Activated T-cell treated with anti-CD3 and anti-CD28 coated beads, Interleukin-2, amount 50 U/mL, for 4 hours (primary cell): ENCODE results near the gene ABTB1. TPM values are rescaled to one million over a fixed set of nuclear protein-coding genes. Genes with fewer than 3 reads are reported as not detected.

ENCODE experiments used
- ATAC-seq, 2 donors: fragments of 200-7000 bp; cut with Tn5 transposase; one replicate each; pipeline ENCODE4 v1.10.0; 2021
- DNase-seq: peaks from one replicate; pipeline ENCODE4 v3.0.0-alpha.2; 2020
- H3K27me3 Mint-ChIP-seq: one replicate; pipeline ENCODE4 v1.8.0; 2021; ENCODE audit warnings: low read depth, mixed read lengths
- H3K36me3 Mint-ChIP-seq: one replicate; pipeline ENCODE4 v1.8.0; 2022; ENCODE audit warnings: mixed read lengths; ENCODE audit not compliant: insufficient read depth
- H3K4me1 Mint-ChIP-seq: one replicate; pipeline ENCODE4 v1.8.0; 2021; ENCODE audit warnings: low read depth, mixed read lengths
- H3K4me3 Mint-ChIP-seq: one replicate; pipeline ENCODE4 v1.8.0; 2021; ENCODE audit warnings: mild to moderate bottlenecking, moderate library complexity, mixed read lengths
- H3K9me3 Mint-ChIP-seq: one replicate; pipeline ENCODE4 v1.8.0; 2021; ENCODE audit warnings: mixed read lengths
- total RNA-seq, 3 donors: library from RNA; stranded (reverse); gene quantifications; one replicate each; pipeline ENCODE4 v1.2.1, GENCODE V29; 2021

Gene ABTB1
- total RNA-seq, 3 donors from 2014 or later, result 4.7 to 8.8 (median 6.1) TPM

DNA sequence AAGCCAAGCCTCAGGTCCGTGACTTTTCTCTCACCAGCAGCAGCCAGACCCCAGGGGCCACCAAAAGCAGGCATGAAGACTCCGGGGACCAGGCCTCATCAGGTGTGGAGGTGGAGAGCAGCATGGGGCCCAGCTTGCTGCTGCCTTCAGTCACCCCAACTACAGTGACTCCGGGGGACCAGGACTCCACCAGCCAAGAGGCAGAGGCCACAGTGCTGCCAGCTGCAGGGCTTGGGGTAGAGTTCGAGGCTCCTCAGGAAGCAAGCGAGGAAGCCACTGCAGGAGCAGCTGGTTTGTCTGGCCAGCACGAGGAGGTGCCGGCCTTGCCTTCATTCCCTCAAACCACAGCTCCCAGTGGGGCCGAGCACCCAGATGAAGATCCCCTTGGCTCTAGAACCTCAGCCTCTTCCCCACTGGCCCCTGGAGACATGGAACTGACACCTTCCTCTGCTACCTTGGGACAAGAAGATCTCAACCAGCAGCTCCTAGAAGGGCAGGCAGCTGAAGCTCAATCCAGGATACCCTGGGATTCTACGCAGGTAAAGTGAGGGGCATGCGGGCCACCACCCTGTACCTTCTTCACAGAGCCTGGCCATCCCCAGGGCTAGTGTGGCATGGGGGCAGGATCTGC is 12.0 kb upstream of the ABTB1 start:
- ATAC-seq, result no peak
- Mint-ChIP-seq H3K36me3 (peaks cover 5% of the 10 kb centered on the region), H3K9me3 (no peaks in the 10 kb centered on the region), H3K27me3 (no peaks in the 10 kb centered on the region), H3K4me3 (no peak overlapping the region), H3K4me1 (no peaks in the 10 kb centered on the region)
- no peak for DNase-seq

DNA sequence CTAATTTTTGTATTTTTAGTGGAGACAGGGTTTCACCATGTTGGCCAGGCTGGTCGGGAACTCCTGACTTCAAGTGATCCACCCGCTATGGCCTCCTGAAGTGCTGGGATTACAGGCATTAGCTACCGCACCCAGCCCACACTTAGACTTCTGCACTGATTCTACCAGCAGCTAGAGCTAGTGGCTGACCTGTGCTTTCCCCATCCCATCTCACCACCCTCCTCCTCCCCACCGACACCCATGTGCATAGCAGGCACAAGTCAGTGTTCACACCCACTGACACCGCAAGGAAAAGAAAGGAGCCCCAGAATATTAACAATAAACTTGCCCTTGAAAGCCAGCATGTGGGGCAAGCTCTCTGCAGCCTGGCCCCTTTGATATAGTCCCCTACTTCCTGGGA is 11.2 kb upstream of the ABTB1 start:
- H3K27me3 Mint-ChIP-seq, result no peaks in the 10 kb centered on the region
- H3K9me3 Mint-ChIP-seq, result no peaks in the 10 kb centered on the region
- H3K36me3 Mint-ChIP-seq, result peaks cover 5% of the 10 kb centered on the region
- H3K4me3 Mint-ChIP-seq, result no peak overlapping the region
- H3K4me1 Mint-ChIP-seq, result no peaks in the 10 kb centered on the region
- DNase-seq, result no peak
- ATAC-seq, result no peak

DNA sequence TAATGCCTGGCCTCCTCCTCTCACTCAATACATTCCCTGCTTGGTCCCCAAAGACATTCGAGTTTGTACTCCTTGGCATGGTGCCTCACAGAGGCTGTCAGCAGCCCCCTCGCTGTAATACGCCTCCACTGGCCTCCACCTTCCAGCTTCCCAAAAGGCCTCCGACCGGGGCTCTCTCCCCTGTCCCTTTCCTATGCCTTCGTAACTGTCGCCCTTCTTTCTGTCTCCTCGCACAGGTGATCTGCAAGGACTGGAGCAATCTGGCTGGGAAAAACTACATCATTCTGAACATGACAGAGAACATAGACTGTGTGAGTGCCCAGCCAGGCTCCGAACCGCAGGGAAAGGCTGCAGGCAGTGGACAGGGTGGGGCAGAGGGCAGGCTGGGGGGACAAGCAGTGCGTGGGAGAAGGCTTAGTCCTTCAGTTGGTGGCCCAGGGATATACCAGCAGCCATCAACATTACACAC is 10.7 kb upstream of the ABTB1 start:
- no peaks in the 10 kb centered on the region for H3K27me3 Mint-ChIP-seq
- H3K4me3 Mint-ChIP-seq, result no peak overlapping the region
- peaks cover 5% of the 10 kb centered on the region for H3K36me3 Mint-ChIP-seq
- H3K9me3 Mint-ChIP-seq, result no peaks in the 10 kb centered on the region
- no peak for DNase-seq
- no peak for ATAC-seq
- no peaks in the 10 kb centered on the region for H3K4me1 Mint-ChIP-seq

DNA sequence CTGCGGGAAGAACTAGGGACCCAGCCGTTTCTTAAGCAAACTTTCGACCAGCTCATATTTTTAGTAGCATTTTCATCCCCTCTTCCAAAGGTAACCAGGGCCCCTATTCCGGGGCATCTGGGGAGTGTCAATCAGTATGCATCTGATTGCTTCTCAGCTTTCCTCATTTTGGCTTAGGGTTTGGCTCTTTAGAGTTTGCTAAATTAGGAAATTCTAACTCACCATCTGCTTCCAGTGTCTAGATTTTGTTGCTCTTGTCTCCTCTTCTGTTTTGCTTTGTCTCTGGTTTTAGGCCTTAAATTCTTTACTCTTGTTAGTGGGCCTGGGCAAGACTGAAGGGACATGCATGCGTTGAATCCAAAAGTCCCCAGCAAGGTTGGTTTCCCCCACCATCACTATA is 9.6 kb upstream of the ABTB1 start:
- no peak for ATAC-seq
- no peak overlapping the region for H3K4me3 Mint-ChIP-seq
- H3K9me3 Mint-ChIP-seq, result no peaks in the 10 kb centered on the region
- no peaks in the 10 kb centered on the region for H3K4me1 Mint-ChIP-seq
- no peak for DNase-seq
- H3K36me3 Mint-ChIP-seq, result peaks cover 5% of the 10 kb centered on the region
- H3K27me3 Mint-ChIP-seq, result no peaks in the 10 kb centered on the region

DNA sequence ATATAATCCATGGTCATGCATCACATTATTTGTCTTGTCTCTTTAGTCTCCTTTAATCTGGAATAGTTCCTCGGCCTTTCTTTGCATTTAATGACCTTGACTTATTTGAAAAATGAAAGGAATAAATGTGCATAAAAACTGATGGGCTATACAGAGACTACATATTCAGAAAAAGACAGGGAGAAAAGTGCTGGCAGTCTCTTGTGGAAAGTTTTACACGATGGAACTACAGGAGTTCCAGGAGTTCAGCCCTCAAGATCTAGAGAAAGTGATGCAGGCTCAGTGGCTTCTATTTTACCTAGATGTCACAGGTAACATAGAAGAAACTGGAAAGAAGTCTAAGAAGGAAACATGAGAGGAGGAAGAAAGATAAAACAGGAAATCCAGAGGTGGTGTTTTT is 7.6 kb upstream of the ABTB1 start:
- no peak for DNase-seq
- H3K36me3 Mint-ChIP-seq, result peaks cover 4% of the 10 kb centered on the region
- no peaks in the 10 kb centered on the region for H3K27me3 Mint-ChIP-seq
- no peaks in the 10 kb centered on the region for H3K4me1 Mint-ChIP-seq
- ATAC-seq, result no peak
- H3K9me3 Mint-ChIP-seq, result no peaks in the 10 kb centered on the region
- no peak overlapping the region for H3K4me3 Mint-ChIP-seq

DNA sequence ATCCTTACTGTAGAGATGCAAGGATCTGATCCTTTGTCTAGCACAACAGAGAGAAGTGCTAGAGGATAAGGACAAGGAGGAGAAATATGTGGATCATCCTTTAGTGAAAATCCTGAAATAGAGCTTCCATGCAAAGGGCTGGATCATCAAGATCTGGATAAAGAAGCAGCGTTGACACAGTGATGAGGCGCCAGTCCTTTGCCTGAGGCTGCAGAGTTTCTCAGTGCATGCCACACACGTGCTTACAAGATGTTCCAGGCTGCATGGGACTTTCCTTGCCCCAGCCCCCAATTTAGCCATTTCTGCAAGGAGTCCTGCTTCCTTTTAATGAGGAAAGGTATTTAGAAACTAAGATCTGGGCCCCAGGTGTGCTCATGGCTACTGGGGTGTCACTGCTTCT is 7.2 kb upstream of the ABTB1 start:
- H3K27me3 Mint-ChIP-seq, result no peaks in the 10 kb centered on the region
- no peaks in the 10 kb centered on the region for H3K9me3 Mint-ChIP-seq
- DNase-seq, result no peak
- H3K36me3 Mint-ChIP-seq, result peaks cover 2% of the 10 kb centered on the region
- ATAC-seq, result no peak
- H3K4me1 Mint-ChIP-seq, result no peaks in the 10 kb centered on the region
- H3K4me3 Mint-ChIP-seq, result no peak overlapping the region

DNA sequence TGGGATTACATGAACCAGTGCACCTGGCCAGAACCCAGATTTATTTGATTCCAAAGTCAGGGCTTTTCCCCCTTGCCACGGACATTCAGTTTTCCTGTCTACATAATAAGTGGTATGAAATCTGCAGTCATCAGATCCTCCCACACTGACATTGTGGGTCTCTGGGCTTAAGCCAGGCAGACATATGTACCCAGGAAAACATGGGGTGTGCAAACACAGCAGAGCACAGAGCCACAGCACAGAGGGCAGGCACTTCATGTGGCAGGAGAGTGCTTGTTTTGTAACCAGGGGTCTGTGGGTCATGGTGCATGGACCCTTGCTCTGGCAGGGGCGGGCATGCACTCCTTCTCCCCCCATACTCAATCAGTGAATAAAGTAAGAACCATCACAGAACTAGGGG is 6.1 kb upstream of the ABTB1 start:
- Mint-ChIP-seq H3K4me3 (no peak overlapping the region), H3K4me1 (peaks cover 3% of the 10 kb centered on the region), H3K9me3 (no peaks in the 10 kb centered on the region), H3K27me3 (no peaks in the 10 kb centered on the region), H3K36me3 (peaks cover 2% of the 10 kb centered on the region)
- DNase-seq (no peak), ATAC-seq (no peak)

DNA sequence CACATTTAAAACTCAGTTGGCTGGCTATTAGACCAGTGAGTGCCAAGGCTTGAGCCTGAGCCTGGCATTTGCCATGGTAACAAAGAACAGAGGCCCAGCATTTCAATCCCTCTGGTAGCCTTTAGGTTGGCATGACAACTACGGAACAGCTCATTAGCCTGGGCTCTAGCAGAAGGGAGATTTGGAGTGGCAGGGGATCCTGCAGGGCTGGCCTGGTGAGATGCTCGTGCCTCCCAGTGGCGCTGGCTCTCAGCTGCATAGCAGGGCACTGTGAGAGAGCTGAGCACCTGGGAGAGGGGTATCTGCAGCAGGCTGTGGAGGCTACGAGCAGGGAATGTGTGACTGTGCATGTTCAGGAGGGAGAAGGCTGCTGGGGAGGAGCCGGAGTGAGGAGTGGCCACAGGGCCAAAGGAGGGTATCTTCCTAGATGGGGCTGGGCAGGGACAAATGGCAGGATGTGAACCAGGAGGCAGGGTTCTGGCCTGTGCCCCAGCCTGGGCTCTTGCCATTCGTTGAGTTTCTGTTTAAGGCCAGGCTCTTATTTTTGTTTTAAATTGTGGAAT is 5.6 kb upstream of the ABTB1 start:
- Mint-ChIP-seq H3K9me3 (no peaks in the 10 kb centered on the region), H3K36me3 (no peaks in the 10 kb centered on the region), H3K4me3 (no peak overlapping the region), H3K27me3 (no peaks in the 10 kb centered on the region), H3K4me1 (peaks cover 3% of the 10 kb centered on the region)
- DNase-seq, result no peak
- ATAC-seq, result no peak

DNA sequence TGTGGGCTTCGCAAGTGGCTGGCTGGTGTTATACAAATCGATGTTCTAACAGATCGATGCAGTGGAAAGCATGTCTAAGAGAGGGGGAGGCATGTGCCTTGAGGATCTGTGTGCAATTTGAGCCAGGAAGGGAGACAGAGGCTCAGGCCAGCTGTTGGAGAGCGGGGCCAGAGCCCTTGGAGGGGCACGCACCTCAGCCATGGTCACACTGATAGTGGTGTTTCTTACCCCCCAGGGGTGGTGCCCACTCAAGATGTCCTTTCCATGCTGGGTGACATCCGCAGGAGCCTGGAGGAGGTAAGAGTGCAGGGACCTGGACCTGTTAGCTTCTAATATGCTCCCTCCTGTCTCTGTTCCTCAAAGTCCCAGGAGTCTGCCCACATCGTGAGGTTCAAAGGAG is 3.8 kb upstream of the ABTB1 start:
- H3K4me1 Mint-ChIP-seq, result peaks cover 9% of the 10 kb centered on the region
- no peaks in the 10 kb centered on the region for H3K27me3 Mint-ChIP-seq
- ATAC-seq (no peak), DNase-seq (no peak)
- H3K4me3 Mint-ChIP-seq, result no peak overlapping the region
- no peaks in the 10 kb centered on the region for H3K36me3 Mint-ChIP-seq
- no peaks in the 10 kb centered on the region for H3K9me3 Mint-ChIP-seq

DNA sequence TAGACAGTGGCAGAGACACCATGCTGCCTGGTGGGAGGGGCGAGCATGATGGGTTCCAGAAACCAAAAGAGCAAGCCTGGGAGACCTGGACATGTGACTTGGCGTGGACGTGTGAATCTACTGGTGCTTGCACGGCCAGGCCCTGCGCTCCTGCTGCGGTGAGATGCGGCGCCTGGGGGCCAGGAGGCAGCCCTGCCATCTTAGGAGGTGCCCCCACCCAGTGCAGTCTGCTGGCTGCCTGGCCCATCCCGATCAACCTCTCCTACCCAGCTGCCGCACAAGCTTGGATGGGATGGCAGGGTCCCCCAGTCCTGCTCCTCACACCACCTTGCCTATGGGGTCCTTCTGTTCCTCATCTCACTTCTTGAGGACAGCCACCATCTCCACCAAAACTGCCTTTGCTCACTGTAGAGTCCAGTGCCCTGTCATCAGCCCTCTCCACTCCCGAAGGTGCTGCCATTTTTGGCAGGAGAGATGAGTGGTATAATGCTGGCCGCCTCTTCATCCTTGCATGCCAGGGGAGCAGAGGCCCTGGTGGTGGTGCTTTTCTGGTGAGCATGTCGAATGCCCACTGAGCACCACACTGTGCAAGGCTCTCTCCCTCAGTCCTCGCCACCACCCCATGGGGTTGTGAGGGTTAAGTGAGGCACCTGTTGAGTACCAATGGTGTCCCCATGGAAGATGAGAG is 3.1 kb upstream of the ABTB1 start:
- H3K27me3 Mint-ChIP-seq, result no peaks in the 10 kb centered on the region
- H3K4me1 Mint-ChIP-seq, result peaks cover 16% of the 10 kb centered on the region
- ATAC-seq (no peak), DNase-seq (no peak)
- H3K36me3 Mint-ChIP-seq, result no peaks in the 10 kb centered on the region
- H3K9me3 Mint-ChIP-seq, result no peaks in the 10 kb centered on the region
- H3K4me3 Mint-ChIP-seq, result no peak overlapping the region

DNA sequence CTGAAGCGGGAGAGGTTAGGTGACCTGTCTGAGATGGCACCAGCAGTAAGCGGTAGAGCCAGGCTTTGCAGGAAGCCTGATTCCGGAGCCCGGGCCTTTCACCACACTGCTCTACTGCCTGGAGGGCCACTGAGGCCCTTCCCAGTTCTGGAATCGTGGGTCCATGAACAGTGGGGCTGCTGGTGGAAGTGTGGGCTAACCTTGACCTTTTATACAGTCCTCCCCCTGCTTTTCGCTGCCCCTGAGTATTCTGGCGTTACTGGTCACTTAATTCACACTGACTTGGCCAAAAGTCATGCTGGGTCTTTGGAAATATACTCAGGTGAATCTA is 2.6 kb upstream of the ABTB1 start:
- no peaks in the 10 kb centered on the region for H3K36me3 Mint-ChIP-seq
- no peak for ATAC-seq
- H3K4me1 Mint-ChIP-seq, result peaks cover 21% of the 10 kb centered on the region
- H3K4me3 Mint-ChIP-seq, result peak overlapping the region; percentile 87
- no peaks in the 10 kb centered on the region for H3K27me3 Mint-ChIP-seq
- no peaks in the 10 kb centered on the region for H3K9me3 Mint-ChIP-seq
- no peak for DNase-seq

DNA sequence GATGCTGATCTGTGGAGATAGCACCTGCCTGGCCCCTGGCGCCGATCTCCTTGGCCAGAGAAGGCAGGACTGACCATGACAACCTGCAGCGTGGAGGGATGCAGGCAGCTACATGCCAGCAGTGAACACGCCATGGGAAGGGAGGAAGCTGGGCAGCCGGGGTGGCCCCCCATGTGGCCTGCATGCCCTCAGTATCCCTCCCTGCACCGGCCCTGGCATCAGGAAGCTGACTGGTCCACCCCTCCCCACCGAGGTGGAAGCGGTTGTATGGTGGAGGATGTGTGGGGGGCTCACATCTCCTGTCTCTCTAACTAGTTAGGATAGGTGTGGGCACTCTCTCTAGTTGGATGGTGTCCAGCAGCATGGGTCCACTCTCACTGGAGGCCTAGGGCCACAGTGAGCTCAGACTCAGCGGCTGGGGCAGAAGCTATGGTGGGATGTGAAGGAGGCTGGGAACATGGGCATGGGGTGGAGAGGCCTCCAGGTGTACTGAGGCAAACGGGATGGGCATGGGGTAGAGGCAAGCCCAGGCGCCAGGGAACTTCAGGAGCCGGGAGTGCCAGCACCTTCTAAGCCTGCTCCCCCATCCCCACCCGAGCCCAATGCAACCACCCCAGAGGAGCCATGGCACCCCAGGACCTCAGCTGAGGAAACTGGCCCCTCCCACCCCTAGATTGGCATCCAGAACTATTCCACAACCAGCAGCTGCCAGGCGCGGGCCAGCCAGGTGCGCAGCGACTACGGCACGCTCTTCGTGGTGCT is 1.8 kb upstream of the ABTB1 start:
- Mint-ChIP-seq H3K4me1 (peaks cover 24% of the 10 kb centered on the region), H3K36me3 (peaks cover 3% of the 10 kb centered on the region), H3K27me3 (no peaks in the 10 kb centered on the region), H3K4me3 (peak overlapping the region; percentile 87), H3K9me3 (no peaks in the 10 kb centered on the region)
- ATAC-seq (no peak), DNase-seq (no peak)

DNA sequence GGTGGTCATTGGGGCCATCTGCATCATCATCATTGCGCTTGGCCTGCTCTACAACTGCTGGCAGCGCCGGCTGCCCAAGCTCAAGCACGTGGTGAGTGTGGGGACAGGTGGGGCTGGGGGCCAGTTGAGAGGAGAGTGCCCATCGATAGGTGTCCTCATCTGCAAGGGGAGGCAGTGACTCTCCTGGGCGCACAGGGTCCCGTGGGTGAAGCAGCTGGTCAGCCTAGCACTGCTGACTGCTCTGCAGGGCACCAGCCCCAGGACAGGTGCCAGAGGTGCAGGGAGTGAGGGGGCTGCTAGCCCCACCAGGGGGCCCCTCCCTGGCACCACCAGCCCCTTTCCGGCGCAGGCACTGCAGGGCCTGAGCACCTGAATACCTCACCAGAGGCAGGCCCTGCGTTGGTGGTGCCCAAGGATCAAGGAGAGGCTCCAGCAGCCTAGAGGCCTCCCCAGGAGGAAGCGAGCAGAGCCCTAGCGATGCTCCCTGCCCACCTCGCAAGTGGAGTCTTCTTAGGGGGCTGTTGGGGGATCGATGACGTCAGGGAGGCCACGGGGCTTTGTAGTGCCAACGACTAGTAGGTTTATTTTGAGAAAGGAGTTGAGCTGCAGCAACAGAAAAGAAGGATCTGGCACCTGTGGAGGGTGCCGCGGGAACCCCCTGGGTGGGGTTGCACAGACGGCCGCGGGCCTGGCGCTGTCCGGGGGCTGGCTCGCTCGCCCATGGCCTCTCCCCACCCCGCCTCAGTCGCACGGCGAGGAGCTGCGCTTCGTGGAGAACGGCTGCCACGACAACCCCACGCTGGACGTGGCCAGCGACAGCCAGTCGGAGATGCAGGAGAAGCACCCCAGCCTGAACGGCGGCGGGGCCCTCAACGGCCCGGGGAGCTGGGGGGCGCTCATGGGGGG is 976 bp upstream of the ABTB1 start:
- peak overlapping the region; percentile 87 for H3K4me3 Mint-ChIP-seq
- H3K36me3 Mint-ChIP-seq, result peaks cover 8% of the 10 kb centered on the region
- DNase-seq, result peak; percentile 26

More for the DNA sequence above, 976 bp upstream of the ABTB1 start:
- ATAC-seq, result peak; percentile 5 to 7
- Mint-ChIP-seq H3K27me3 (no peaks in the 10 kb centered on the region), H3K4me1 (peaks cover 27% of the 10 kb centered on the region), H3K9me3 (no peaks in the 10 kb centered on the region)
